HEK293 (cell line): ENCODE measurements around the gene TAF5L.

ENCODE experiments used
- CTCF ChIA-PET: fragments of 350-600 bp; formaldehyde crosslinking; extraction: SDS; loops from one replicate; lab custom pipeline; 2021; ENCODE audit warnings: antibody characterized with exemption; lab: Yijun Ruan, JAX
- POLR2A ChIA-PET: fragments of 300-600 bp; formaldehyde crosslinking; extraction: SDS; loops from one replicate; lab custom pipeline; 2020; ENCODE audit warnings: antibody characterized with exemption, inconsistent platforms; lab: Yijun Ruan, JAX
- H3K27ac ChIP-seq: fragments of 200-500 bp; sonication (Bioruptor generic); 2 replicates; pipeline ENCODE4 v1.5.1; 2014; ENCODE audit warnings: low read depth, low read length, control low read depth, inconsistent platforms; ENCODE audit errors: extremely low read depth
- H3K36me3 ChIP-seq, 2 experiments: fragments of 200-500 bp in 1 of 2; sonication (Bioruptor generic) in 1 of 2; 1 replicate in 1 of 2; 2 replicates in 1 of 2; pipeline ENCODE4 v1.5.1; 2014 to 2017; ENCODE audit warnings: inconsistent platforms in 2 of 2, low read length in 2 of 2; ENCODE audit not compliant: control insufficient read depth in 2 of 2, insufficient read depth in 1 of 2
- H3K4me1 ChIP-seq: fragments of 200-500 bp; sonication (Bioruptor generic); 2 replicates; pipeline ENCODE4 v1.5.1; 2014; ENCODE audit warnings: mild to moderate bottlenecking, low read length, inconsistent platforms; ENCODE audit not compliant: control insufficient read depth, insufficient read depth
- H3K4me3 ChIP-seq: 2 replicates; pipeline ENCODE4 v1.5.1; 2011; ENCODE audit warnings: low read depth, mild to moderate bottlenecking, control low read depth, low read length, moderate library complexity
- H3K9me3 ChIP-seq: fragments of 200-500 bp; sonication (Bioruptor generic); 2 replicates; pipeline ENCODE4 v1.5.1; 2014; ENCODE audit warnings: low read depth, low read length, inconsistent platforms; ENCODE audit not compliant: control insufficient read depth, insufficient read depth
- GLIS1 ChIP-seq: fragments of 450-650 bp; formaldehyde crosslinking; IDR thresholded peaks from 2 replicates; pipeline ENCODE4 v1.5.1; 2016; ENCODE audit warnings: missing biosample characterization, missing genetic modification characterization
- ZBTB20 ChIP-seq: fragments of 450-650 bp; formaldehyde crosslinking; IDR thresholded peaks from 2 replicates; pipeline ENCODE4 v1.5.1; 2016; ENCODE audit warnings: missing biosample characterization, missing genetic modification characterization
- ZNF132 ChIP-seq: fragments of 450-650 bp; formaldehyde crosslinking; IDR thresholded peaks from 2 replicates; pipeline ENCODE4 v1.5.1; 2017; ENCODE audit warnings: missing biosample characterization, missing genetic modification characterization, borderline replicate concordance
- ZNF2 ChIP-seq: fragments of 450-650 bp; formaldehyde crosslinking; IDR thresholded peaks from 2 replicates; pipeline ENCODE4 v1.5.1; 2016; ENCODE audit warnings: missing biosample characterization, missing genetic modification characterization
- ZNF214 ChIP-seq: fragments of 450-650 bp; formaldehyde crosslinking; IDR thresholded peaks from 2 replicates; pipeline ENCODE4 v1.5.1; 2017; ENCODE audit warnings: missing biosample characterization, mild to moderate bottlenecking, missing genetic modification characterization, borderline replicate concordance
- ZNF223 ChIP-seq: fragments of 450-650 bp; formaldehyde crosslinking; IDR thresholded peaks from 2 replicates; pipeline ENCODE4 v1.5.1; 2016; ENCODE audit warnings: missing biosample characterization, missing genetic modification characterization
- ZNF335 ChIP-seq: fragments of 450-650 bp; formaldehyde crosslinking; conservative IDR thresholded peaks from 2 replicates; pipeline ENCODE4 v1.5.1; 2016; ENCODE audit warnings: missing biosample characterization, missing genetic modification characterization
- ZNF341 ChIP-seq: fragments of 450-650 bp; formaldehyde crosslinking; IDR thresholded peaks from 2 replicates; pipeline ENCODE4; 2016; ENCODE audit warnings: low read depth, missing biosample characterization, missing genetic modification characterization
- ZNF350 ChIP-seq: fragments of 450-650 bp; formaldehyde crosslinking; IDR thresholded peaks from 2 replicates; pipeline ENCODE4 v1.5.0; 2017; ENCODE audit warnings: missing biosample characterization, mild to moderate bottlenecking, missing genetic modification characterization
- ZNF404 ChIP-seq: fragments of 450-650 bp; formaldehyde crosslinking; IDR thresholded peaks from 2 replicates; pipeline ENCODE4 v1.5.1; 2017; ENCODE audit warnings: missing biosample characterization, missing genetic modification characterization
- ZNF561 ChIP-seq: fragments of 450-650 bp; IDR thresholded peaks from 2 replicates; pipeline ENCODE4 v1.5.1; 2018; ENCODE audit warnings: missing biosample characterization, missing genetic modification characterization, borderline replicate concordance
- ZNF791 ChIP-seq: fragments of 450-650 bp; formaldehyde crosslinking; IDR thresholded peaks from 2 replicates; pipeline ENCODE4 v1.5.1; 2016; ENCODE audit warnings: missing biosample characterization, missing genetic modification characterization
- TF ChIP-seq, protein P1 (sequence below): fragments of 450-650 bp; formaldehyde crosslinking; IDR thresholded peaks from 2 replicates; pipeline ENCODE4 v1.5.1; 2016; ENCODE audit warnings: missing biosample characterization, missing genetic modification characterization
- TF ChIP-seq, protein P2 (sequence below): sonication (generic); formaldehyde crosslinking; IDR thresholded peaks from 2 replicates; pipeline ENCODE4 v1.8.1; 2022; ENCODE audit warnings: mild to moderate bottlenecking, moderate library complexity, missing genetic modification reagents
- TF ChIP-seq, protein P3 (sequence below): fragments of 450-650 bp; formaldehyde crosslinking; IDR thresholded peaks from 2 replicates; pipeline ENCODE4 v1.5.1; 2016; ENCODE audit warnings: missing biosample characterization, missing genetic modification characterization, borderline replicate concordance
- TF ChIP-seq, protein P4 (sequence below): fragments of 450-650 bp; formaldehyde crosslinking; IDR thresholded peaks from 2 replicates; pipeline ENCODE4 v1.5.1; 2017; ENCODE audit warnings: missing biosample characterization, missing genetic modification characterization
- TF ChIP-seq, protein P5 (sequence below): fragments of 450-650 bp; formaldehyde crosslinking; IDR thresholded peaks from 2 replicates; pipeline ENCODE4 v1.5.1; 2016; ENCODE audit warnings: missing biosample characterization, missing genetic modification characterization
- TF ChIP-seq, protein P6 (sequence below): IDR thresholded peaks from 2 replicates; pipeline ENCODE4 v1.6.1; 2011; ENCODE audit warnings: mild to moderate bottlenecking, low read depth, low read length, borderline replicate concordance

Gene TAF5L

DNA sequence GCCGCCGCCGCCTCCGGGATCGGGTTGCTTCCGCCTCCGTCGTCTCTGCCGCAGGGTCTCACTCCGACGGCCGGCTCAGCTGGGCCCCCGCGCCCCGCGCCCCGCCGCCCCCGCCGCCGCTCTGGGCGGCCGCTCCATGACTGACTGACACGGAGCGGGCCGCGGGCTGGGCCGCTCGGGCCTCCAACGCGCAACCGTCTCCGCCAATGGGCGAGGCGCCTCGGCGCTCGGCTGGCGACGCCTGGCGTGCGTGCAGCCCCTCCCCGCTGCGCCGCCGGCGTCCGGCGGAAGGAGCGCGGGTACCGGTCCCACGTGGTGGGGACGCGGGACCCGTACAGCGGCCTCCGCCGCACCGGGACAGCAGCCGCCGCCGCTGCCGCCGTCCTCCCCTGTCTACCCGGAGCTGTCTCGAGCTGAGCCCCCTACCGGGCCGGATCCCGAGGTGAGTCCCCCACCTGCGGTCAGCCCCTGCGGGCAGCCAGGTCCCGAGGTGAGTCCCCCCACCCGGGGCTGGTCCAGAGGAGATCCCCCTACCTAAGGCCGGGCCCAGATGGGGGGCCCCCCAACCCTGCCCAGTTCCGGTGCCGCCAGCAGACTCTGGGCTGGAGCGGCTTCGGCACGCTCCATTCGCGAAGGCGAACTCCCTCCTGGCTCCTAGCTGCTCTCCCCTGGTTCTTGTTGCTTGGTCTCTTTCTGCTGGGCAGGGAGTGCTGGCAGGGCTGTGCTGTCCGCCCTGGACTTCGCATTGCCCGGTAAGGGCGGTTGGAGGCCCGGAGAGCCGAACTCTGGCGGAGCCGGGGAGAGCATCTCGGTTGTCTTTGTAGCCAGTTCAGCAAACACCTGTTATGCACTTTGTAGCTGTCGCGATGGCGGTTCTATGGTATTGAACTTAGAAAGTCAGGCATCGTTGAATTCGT, at the start of gene TAF5L, which contains the start of gene URB2:
TAF5L (minus strand) TSS at position 208 of the 917 bp plus-strand sequence. CDS start 11,640 bp downstream, outside the sequence.
URB2 (plus strand) TSS at position 333 of the 917 bp plus-strand sequence. CDS start 1,387 bp downstream, outside the sequence.
- peaks cover 6% of the 10 kb centered on the region; the same call in 1 of the 2 replicates for H3K4me1 ChIP-seq
- H3K27ac ChIP-seq, result peak within 1 kb of the TSS; percentile 82
- H3K4me3 ChIP-seq, result peak within 1 kb of the TSS; percentile 91
- ChIA-PET POLR2A (interaction anchor here (0.5 to 8.3 kb wide), 7 partner anchors 10 to 1167 kb away, joined by 3 to 102 read pairs (median 4); partner anchors contain the start of genes ABCB10 and NUP133), CTCF (interaction anchor here (0.7 to 4.9 kb wide), 3 partner anchors 68 to 112 kb away, joined by 4 to 26 read pairs (median 5); partner anchors contain the start of gene ABCB10)
- peaks cover 14 to 19% of the 10 kb centered on the region in 2 experiments for H3K36me3 ChIP-seq
- no peaks in the 10 kb centered on the region for H3K9me3 ChIP-seq
- TF ChIP-seq, protein P1, sequence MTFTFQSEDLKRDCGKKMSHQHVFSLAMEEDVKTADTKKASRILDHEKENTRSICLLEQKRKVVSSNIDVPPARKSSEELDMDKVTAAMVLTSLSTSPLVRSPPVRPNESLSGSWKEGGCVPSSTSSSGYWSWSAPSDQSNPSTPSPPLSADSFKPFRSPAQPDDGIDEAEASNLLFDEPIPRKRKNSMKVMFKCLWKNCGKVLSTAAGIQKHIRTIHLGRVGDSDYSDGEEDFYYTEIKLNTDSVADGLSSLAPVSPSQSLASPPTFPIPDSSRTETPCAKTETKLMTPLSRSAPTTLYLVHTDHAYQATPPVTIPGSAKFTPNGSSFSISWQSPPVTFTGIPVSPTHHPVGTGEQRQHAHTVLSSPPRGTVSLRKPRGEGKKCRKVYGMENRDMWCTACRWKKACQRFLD (tag by site-specific recombination), result peak; percentile 98
- TF ChIP-seq ZNF132 (tag by site-specific recombination), result no peak
- TF ChIP-seq ZNF2 (tag by site-specific recombination), result peak; percentile 91
- peak; percentile 66; the same call in 1 of the 2 replicates for TF ChIP-seq ZNF223 (tag by site-specific recombination)
- peak; percentile 85 for TF ChIP-seq GLIS1 (tag by site-specific recombination)
- TF ChIP-seq, protein P2, sequence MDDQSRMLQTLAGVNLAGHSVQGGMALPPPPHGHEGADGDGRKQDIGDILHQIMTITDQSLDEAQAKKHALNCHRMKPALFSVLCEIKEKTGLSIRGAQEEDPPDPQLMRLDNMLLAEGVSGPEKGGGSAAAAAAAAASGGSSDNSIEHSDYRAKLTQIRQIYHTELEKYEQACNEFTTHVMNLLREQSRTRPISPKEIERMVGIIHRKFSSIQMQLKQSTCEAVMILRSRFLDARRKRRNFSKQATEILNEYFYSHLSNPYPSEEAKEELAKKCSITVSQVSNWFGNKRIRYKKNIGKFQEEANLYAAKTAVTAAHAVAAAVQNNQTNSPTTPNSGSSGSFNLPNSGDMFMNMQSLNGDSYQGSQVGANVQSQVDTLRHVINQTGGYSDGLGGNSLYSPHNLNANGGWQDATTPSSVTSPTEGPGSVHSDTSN (CRISPR knock-in tag), result peak; percentile 95; the same call in 1 of the 2 replicates
- TF ChIP-seq ZNF791 (tag by site-specific recombination), result 0 out of 2 replicates have a peak, but pooled peaks have one; percentile 14
- TF ChIP-seq ZBTB20 (tag by site-specific recombination), result peak; percentile 96
- no peak for TF ChIP-seq ZNF404 (tag by site-specific recombination)
- TF ChIP-seq, protein P3, sequence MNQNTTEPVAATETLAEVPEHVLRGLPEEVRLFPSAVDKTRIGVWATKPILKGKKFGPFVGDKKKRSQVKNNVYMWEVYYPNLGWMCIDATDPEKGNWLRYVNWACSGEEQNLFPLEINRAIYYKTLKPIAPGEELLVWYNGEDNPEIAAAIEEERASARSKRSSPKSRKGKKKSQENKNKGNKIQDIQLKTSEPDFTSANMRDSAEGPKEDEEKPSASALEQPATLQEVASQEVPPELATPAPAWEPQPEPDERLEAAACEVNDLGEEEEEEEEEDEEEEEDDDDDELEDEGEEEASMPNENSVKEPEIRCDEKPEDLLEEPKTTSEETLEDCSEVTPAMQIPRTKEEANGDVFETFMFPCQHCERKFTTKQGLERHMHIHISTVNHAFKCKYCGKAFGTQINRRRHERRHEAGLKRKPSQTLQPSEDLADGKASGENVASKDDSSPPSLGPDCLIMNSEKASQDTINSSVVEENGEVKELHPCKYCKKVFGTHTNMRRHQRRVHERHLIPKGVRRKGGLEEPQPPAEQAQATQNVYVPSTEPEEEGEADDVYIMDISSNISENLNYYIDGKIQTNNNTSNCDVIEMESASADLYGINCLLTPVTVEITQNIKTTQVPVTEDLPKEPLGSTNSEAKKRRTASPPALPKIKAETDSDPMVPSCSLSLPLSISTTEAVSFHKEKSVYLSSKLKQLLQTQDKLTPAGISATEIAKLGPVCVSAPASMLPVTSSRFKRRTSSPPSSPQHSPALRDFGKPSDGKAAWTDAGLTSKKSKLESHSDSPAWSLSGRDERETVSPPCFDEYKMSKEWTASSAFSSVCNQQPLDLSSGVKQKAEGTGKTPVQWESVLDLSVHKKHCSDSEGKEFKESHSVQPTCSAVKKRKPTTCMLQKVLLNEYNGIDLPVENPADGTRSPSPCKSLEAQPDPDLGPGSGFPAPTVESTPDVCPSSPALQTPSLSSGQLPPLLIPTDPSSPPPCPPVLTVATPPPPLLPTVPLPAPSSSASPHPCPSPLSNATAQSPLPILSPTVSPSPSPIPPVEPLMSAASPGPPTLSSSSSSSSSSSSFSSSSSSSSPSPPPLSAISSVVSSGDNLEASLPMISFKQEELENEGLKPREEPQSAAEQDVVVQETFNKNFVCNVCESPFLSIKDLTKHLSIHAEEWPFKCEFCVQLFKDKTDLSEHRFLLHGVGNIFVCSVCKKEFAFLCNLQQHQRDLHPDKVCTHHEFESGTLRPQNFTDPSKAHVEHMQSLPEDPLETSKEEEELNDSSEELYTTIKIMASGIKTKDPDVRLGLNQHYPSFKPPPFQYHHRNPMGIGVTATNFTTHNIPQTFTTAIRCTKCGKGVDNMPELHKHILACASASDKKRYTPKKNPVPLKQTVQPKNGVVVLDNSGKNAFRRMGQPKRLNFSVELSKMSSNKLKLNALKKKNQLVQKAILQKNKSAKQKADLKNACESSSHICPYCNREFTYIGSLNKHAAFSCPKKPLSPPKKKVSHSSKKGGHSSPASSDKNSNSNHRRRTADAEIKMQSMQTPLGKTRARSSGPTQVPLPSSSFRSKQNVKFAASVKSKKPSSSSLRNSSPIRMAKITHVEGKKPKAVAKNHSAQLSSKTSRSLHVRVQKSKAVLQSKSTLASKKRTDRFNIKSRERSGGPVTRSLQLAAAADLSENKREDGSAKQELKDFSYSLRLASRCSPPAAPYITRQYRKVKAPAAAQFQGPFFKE (tag by site-specific recombination), result no peak
- peak; percentile 95; the same call in 1 of the 2 replicates for TF ChIP-seq ZNF561 (tag by site-specific recombination)
- TF ChIP-seq, protein P4, sequence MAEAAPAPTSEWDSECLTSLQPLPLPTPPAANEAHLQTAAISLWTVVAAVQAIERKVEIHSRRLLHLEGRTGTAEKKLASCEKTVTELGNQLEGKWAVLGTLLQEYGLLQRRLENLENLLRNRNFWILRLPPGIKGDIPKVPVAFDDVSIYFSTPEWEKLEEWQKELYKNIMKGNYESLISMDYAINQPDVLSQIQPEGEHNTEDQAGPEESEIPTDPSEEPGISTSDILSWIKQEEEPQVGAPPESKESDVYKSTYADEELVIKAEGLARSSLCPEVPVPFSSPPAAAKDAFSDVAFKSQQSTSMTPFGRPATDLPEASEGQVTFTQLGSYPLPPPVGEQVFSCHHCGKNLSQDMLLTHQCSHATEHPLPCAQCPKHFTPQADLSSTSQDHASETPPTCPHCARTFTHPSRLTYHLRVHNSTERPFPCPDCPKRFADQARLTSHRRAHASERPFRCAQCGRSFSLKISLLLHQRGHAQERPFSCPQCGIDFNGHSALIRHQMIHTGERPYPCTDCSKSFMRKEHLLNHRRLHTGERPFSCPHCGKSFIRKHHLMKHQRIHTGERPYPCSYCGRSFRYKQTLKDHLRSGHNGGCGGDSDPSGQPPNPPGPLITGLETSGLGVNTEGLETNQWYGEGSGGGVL (tag by site-specific recombination), result peak; percentile 75
- TF ChIP-seq ZNF341, result peak; percentile 61; the same call in 1 of the 2 replicates
- TF ChIP-seq, protein P5, sequence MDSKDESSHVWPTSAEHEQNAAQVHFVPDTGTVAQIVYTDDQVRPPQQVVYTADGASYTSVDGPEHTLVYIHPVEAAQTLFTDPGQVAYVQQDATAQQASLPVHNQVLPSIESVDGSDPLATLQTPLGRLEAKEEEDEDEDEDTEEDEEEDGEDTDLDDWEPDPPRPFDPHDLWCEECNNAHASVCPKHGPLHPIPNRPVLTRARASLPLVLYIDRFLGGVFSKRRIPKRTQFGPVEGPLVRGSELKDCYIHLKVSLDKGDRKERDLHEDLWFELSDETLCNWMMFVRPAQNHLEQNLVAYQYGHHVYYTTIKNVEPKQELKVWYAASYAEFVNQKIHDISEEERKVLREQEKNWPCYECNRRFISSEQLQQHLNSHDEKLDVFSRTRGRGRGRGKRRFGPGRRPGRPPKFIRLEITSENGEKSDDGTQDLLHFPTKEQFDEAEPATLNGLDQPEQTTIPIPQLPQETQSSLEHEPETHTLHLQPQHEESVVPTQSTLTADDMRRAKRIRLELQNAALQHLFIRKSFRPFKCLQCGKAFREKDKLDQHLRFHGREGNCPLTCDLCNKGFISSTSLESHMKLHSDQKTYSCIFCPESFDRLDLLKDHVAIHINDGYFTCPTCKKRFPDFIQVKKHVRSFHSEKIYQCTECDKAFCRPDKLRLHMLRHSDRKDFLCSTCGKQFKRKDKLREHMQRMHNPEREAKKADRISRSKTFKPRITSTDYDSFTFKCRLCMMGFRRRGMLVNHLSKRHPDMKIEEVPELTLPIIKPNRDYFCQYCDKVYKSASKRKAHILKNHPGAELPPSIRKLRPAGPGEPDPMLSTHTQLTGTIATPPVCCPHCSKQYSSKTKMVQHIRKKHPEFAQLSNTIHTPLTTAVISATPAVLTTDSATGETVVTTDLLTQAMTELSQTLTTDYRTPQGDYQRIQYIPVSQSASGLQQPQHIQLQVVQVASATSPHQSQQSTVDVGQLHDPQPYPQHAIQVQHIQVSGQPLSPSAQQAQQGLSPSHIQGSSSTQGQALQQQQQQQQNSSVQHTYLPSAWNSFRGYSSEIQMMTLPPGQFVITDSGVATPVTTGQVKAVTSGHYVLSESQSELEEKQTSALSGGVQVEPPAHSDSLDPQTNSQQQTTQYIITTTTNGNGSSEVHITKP (tag by site-specific recombination), result peak; percentile 91
- peak; percentile 91 for TF ChIP-seq ZNF335
- no peak for TF ChIP-seq ZNF214 (tag by site-specific recombination)
- no peak for TF ChIP-seq ZNF350 (tag by site-specific recombination)
- TF ChIP-seq, protein P6, sequence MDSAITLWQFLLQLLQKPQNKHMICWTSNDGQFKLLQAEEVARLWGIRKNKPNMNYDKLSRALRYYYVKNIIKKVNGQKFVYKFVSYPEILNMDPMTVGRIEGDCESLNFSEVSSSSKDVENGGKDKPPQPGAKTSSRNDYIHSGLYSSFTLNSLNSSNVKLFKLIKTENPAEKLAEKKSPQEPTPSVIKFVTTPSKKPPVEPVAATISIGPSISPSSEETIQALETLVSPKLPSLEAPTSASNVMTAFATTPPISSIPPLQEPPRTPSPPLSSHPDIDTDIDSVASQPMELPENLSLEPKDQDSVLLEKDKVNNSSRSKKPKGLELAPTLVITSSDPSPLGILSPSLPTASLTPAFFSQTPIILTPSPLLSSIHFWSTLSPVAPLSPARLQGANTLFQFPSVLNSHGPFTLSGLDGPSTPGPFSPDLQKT, result peak; percentile 83; the same call in 1 of the 2 replicates
